Measurements from ENCODE around the gene OR4K5.

OR4K5 gene

DNA sequence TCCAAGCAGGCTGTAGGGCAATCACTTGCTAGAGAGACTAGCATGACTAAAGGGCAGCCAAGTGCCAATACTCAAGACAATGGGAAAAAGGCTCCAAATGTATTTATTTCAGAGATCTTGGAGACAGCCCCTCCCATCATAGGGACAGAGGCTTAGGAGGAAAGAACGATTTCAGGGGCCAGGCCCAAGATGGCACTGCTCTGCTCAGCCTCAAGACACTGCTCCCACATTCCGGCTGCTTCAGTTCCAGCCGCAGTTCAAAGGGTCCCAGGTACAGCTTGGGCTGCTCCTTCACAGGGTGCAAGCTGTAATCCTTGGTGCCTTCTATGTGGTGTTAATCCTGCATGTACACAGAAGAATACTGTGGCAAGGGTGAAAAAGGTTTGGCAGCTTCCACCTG lies 19.4 kb upstream of the OR4K5 start:
- CTCF ChIA-PET = no interaction called here
- no peak for DNase-seq (ENCODE audit: extremely low spot score)
- TF ChIP-seq ZNF384 (IDR thresholded peaks at IDR 0.05) (no peak), NFRKB (IDR thresholded peaks at IDR 0.05) (no peak), SP1 (IDR thresholded peaks at IDR 0.05) (no peak), BHLHE40 (IDR thresholded peaks at IDR 0.05; ENCODE audit: borderline replicate concordance) (no peak), FOXA1 (IDR thresholded peaks at IDR 0.05) (no peak), ARNT (IDR thresholded peaks at IDR 0.05) (no peak), L3MBTL2 (conservative IDR thresholded peaks at IDR 0.05) (no peak), LEF1 (IDR thresholded peaks at IDR 0.05; ENCODE audit: borderline replicate concordance) (no peak), HDGF (IDR thresholded peaks at IDR 0.05; ENCODE audit: borderline replicate concordance) (no peak), CTBP1 (IDR thresholded peaks at IDR 0.05; ENCODE audit: borderline replicate concordance) (no peak)
- POLR2A ChIA-PET = no interaction called here

GRCh38 chr14:19902409-19902808 lies 18.0 kb upstream of the OR4K5 start:
- TF ChIP-seq SP1 (IDR thresholded peaks at IDR 0.05) (no peak), FOXA1 (IDR thresholded peaks at IDR 0.05) (no peak), CTBP1 (IDR thresholded peaks at IDR 0.05; ENCODE audit: borderline replicate concordance) (no peak), HDGF (IDR thresholded peaks at IDR 0.05; ENCODE audit: borderline replicate concordance) (no peak), TARDBP (IDR thresholded peaks at IDR 0.05) (no peak), BHLHE40 (IDR thresholded peaks at IDR 0.05; ENCODE audit: borderline replicate concordance) (no peak), NFRKB (IDR thresholded peaks at IDR 0.05) (no peak), LEF1 (IDR thresholded peaks at IDR 0.05; ENCODE audit: borderline replicate concordance) (no peak), ARNT (IDR thresholded peaks at IDR 0.05) (no peak), ZNF384 (IDR thresholded peaks at IDR 0.05) (no peak)
- TF ChIP-seq, protein P1, sequence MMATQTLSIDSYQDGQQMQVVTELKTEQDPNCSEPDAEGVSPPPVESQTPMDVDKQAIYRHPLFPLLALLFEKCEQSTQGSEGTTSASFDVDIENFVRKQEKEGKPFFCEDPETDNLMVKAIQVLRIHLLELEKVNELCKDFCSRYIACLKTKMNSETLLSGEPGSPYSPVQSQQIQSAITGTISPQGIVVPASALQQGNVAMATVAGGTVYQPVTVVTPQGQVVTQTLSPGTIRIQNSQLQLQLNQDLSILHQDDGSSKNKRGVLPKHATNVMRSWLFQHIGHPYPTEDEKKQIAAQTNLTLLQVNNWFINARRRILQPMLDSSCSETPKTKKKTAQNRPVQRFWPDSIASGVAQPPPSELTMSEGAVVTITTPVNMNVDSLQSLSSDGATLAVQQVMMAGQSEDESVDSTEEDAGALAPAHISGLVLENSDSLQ (IDR thresholded peaks at IDR 0.05) = no peak
- no peak for DNase-seq (ENCODE audit: extremely low spot score)
- ChIA-PET POLR2A (no interaction called here), CTCF (no interaction called here)

DNA sequence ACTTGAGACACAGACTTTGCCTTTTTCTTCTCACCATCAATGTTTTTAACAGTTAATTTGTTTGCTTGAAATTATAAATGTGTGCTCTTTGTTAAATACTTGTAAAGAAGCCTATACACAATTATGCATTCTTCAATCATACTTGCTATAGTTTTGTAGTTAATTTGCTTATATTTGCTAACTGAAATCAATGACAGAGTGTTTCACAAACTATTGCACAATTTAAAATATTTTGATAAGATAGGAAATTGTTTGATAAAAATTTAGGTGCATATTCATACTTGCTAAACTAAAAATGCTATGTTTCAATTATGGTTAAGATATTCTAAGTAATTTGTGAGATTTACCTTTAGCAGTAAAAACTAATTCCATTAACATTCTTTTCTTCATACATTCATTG lies 13.7 kb upstream of the OR4K5 start:
- no peak for DNase-seq (ENCODE audit: extremely low spot score)
- ChIA-PET POLR2A (no interaction called here), CTCF (no interaction called here)
- TF ChIP-seq FOXA1 (IDR thresholded peaks at IDR 0.05) (no peak), CTBP1 (IDR thresholded peaks at IDR 0.05; ENCODE audit: borderline replicate concordance) (no peak), TARDBP (IDR thresholded peaks at IDR 0.05) (no peak), SP1 (IDR thresholded peaks at IDR 0.05) (no peak)

DNA sequence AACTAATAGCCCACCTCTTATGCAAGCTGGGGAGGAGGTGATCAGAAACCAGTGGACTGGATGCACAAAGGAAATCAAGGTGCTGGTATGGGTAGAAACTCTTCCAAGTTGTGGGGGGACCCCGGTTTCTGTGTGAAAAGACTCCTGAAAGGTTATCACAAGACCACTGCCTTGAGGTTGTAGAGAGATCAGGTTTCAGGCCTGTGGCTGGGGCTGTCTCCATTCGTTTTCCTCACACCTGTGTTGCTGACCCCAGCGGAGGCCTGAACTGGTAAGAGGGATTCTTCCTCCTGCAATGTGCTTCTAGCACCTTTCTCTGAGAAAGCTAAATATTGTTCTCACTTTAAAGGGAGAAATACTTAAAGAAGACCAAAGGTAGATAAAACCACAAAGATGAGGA lies 9.3 kb upstream of the OR4K5 start:
- ChIA-PET POLR2A (no interaction called here), CTCF (no interaction called here)
- no peak for TF ChIP-seq L3MBTL2 (conservative IDR thresholded peaks at IDR 0.05)
- TF ChIP-seq FOXA1 (IDR thresholded peaks at IDR 0.05) = no peak
- TF ChIP-seq, protein P1 (IDR thresholded peaks at IDR 0.05) = no peak
- TF ChIP-seq SUZ12 (IDR thresholded peaks at IDR 0.05) = no peak
- TF ChIP-seq FOXM1 (IDR thresholded peaks at IDR 0.05; ENCODE audit: borderline replicate concordance) = no peak
- TF ChIP-seq ARNT (IDR thresholded peaks at IDR 0.05) = no peak
- no peak for TF ChIP-seq ZNF384 (IDR thresholded peaks at IDR 0.05)
- no peak for TF ChIP-seq LEF1 (IDR thresholded peaks at IDR 0.05; ENCODE audit: borderline replicate concordance)
- TF ChIP-seq CTBP1 (IDR thresholded peaks at IDR 0.05; ENCODE audit: borderline replicate concordance) = no peak
- TF ChIP-seq SP1 (IDR thresholded peaks at IDR 0.05) = no peak
- no peak for TF ChIP-seq FOXK2 (IDR thresholded peaks at IDR 0.05)
- no peak for TF ChIP-seq ELF4 (IDR thresholded peaks at IDR 0.05)
- DNase-seq (ENCODE audit: extremely low spot score) = no peak

GRCh38 chr14:19917243-19917642 lies 3.2 kb upstream of the OR4K5 start:
- no peak for DNase-seq (ENCODE audit: extremely low spot score)
- CTCF ChIA-PET = no interaction called here
- TF ChIP-seq NFRKB (IDR thresholded peaks at IDR 0.05) = no peak
- TF ChIP-seq L3MBTL2 (conservative IDR thresholded peaks at IDR 0.05) = no peak
- no peak for TF ChIP-seq FOXK2 (IDR thresholded peaks at IDR 0.05)
- TF ChIP-seq ARNT (IDR thresholded peaks at IDR 0.05) = no peak
- TF ChIP-seq, protein P1 (IDR thresholded peaks at IDR 0.05) = no peak
- no peak for TF ChIP-seq BHLHE40 (IDR thresholded peaks at IDR 0.05; ENCODE audit: borderline replicate concordance)
- TF ChIP-seq ELF4 (IDR thresholded peaks at IDR 0.05) = no peak
- TF ChIP-seq FOXM1 (IDR thresholded peaks at IDR 0.05; ENCODE audit: borderline replicate concordance) = no peak
- no peak for TF ChIP-seq SUZ12 (IDR thresholded peaks at IDR 0.05)
- no peak for TF ChIP-seq HDGF (IDR thresholded peaks at IDR 0.05; ENCODE audit: borderline replicate concordance)
- no peak for TF ChIP-seq SP1 (IDR thresholded peaks at IDR 0.05)
- no peak for TF ChIP-seq LEF1 (IDR thresholded peaks at IDR 0.05; ENCODE audit: borderline replicate concordance)
- no peak for TF ChIP-seq CTBP1 (IDR thresholded peaks at IDR 0.05; ENCODE audit: borderline replicate concordance)
- POLR2A ChIA-PET = no interaction called here

DNA sequence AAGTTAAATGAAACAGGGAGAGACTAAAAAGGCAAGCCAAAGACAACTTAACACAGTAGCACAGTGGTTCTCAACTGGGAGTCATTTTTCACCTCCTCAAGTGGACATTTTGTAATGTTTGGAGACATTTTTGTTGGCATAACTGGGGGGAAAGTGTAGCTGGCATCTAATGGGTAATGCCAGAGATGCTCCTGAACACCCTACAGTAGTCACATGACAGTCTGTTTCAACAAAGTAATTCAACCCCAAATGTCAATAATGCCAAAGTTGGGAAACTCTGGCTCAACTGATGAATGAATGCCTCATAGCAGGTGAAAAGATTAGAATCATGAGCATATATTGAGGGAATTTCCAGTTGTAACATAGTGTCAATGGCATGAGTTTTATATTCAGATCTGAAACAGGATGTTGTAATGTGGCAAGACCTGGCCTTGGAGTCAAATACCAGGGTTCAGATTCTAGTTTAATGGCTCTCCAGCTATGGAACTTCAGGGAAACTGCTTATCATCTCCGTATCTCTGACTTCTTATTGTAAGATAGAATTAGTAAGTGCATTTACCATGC lies 2.4 kb upstream of the OR4K5 start:
- DNase-seq (ENCODE audit: extremely low spot score) = no peak
- ChIA-PET POLR2A (no interaction called here), CTCF (no interaction called here)
- no peak for TF ChIP-seq TARDBP (IDR thresholded peaks at IDR 0.05)
- no peak for TF ChIP-seq SP1 (IDR thresholded peaks at IDR 0.05)
- no peak for TF ChIP-seq HDGF (IDR thresholded peaks at IDR 0.05; ENCODE audit: borderline replicate concordance)
- TF ChIP-seq FOXM1 (IDR thresholded peaks at IDR 0.05; ENCODE audit: borderline replicate concordance) = no peak
- no peak for TF ChIP-seq CTBP1 (IDR thresholded peaks at IDR 0.05; ENCODE audit: borderline replicate concordance)
- no peak for TF ChIP-seq L3MBTL2 (conservative IDR thresholded peaks at IDR 0.05)
- TF ChIP-seq LEF1 (IDR thresholded peaks at IDR 0.05; ENCODE audit: borderline replicate concordance) = no peak
- TF ChIP-seq FOXK2 (IDR thresholded peaks at IDR 0.05) = no peak
- TF ChIP-seq FOXA1 (IDR thresholded peaks at IDR 0.05) = no peak
- no peak for TF ChIP-seq ZNF384 (IDR thresholded peaks at IDR 0.05)
- TF ChIP-seq NFRKB (IDR thresholded peaks at IDR 0.05) = no peak
- TF ChIP-seq ELF4 (IDR thresholded peaks at IDR 0.05) = no peak
- TF ChIP-seq, protein P1 (IDR thresholded peaks at IDR 0.05) = no peak
- TF ChIP-seq ARNT (IDR thresholded peaks at IDR 0.05) = no peak
